Urinary bladder (tissue), 4 donors: ENCODE measurements around the gene HEXIM1. TPM values are rescaled to one million over a fixed set of nuclear protein-coding genes. Genes with fewer than 3 reads are reported as not detected.

Source experiments
- DNase-seq: peaks from one replicate; pipeline ENCODE4 v3.0.0-alpha.2; 2015; ENCODE audit errors: extremely low spot score
- H3K27ac ChIP-seq: one replicate; pipeline ENCODE4 v1.5.1; 2013; ENCODE audit warnings: low read depth, mild to moderate bottlenecking, moderate library complexity
- H3K36me3 ChIP-seq: one replicate; pipeline ENCODE4 v1.6.1; 2013; ENCODE audit warnings: mild to moderate bottlenecking, moderate library complexity; ENCODE audit not compliant: insufficient read depth
- H3K4me1 ChIP-seq: one replicate; pipeline ENCODE4 v1.6.1; 2013; ENCODE audit warnings: mild to moderate bottlenecking, moderate library complexity; ENCODE audit not compliant: insufficient read depth
- H3K4me3 ChIP-seq: one replicate; pipeline ENCODE4 v1.5.1; 2013; ENCODE audit warnings: low read depth, low read length
- WGBS: extraction: QIAGEN DNeasy Blood & Tissue Kit; methylation state at CpG from one replicate; pipeline ENCODE4 v1.1.7; 2013; 5-methylcytosine and 5-hydroxymethylcytosine counted together
- polyA plus RNA-seq: library from polyadenylated mRNA; stranded (reverse); fragments of 200-250 nt; gene quantifications from one replicate; pipeline ENCODE4 v1.2.3, GENCODE V29; 2013
- total RNA-seq: library from RNA; depleted of rRNA; stranded (reverse); fragments of >200 nt; gene quantifications from one replicate; pipeline ENCODE4 v1.2.3, GENCODE V29; 2014
- donor health status: healthy with polysubstance abuse.
- donor health status: healthy.

Gene HEXIM1
- total and polyA plus RNA-seq, 2 donors: 19.2 to 22.0 TPM

- H3K4me3 ChIP-seq: no peak overlapping the region
- peaks cover 7% of the 10 kb centered on the region for H3K36me3 ChIP-seq
- WGBS: 55% methylated on average over 9 of the region's 9 CpGs
- DNase-seq: no peak
- H3K4me1 ChIP-seq: no peaks in the 10 kb centered on the region
- no peak overlapping the region for H3K27ac ChIP-seq
These were observed 40.2 kb upstream of the HEXIM1 start for GRCh38 chr17:45108051-45108450.

DNA sequence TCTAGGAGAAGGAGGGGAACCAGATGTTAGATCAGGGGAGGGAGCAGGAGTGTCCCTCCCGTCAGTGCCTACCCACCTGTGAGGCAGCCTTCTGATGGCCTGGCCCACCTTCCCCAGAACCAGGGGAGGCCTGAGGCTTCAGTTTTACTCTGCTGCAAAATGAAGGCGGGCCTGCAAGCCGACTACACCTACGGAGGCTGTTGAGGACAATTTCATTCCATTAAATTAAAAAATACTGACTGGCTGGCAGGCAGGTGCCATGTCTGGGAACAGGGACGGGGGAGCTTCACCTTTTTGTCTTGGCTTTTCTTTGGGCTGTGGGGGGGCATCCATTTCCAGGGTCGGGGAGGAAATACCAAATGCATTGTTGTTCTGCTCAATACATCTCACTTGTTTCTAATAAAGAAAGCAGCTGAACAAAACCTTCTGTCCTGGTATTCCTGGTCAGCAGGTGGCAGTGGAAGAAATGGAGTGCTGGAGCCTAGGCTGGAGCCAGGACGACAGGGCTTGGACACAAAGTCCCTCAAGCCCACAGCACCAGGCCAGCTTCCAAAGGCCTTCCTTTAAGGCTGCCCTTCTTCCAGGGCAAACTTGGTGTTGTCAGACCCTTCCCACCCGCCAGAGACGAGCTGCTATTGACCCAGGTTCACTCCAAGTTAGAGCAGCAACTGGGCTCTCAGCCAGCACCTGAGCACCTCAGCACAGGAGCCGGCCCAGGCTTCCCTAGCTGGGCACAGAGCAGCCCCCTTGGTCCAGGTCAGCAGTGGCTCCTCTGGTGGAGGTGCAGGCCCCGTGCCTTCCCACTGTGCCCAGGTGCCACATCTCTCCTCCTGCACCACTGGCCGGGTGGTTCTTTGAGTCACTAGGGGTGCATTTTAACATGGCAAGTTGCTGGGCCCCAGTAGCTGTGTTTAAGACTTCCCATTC, 39.4 kb upstream of the HEXIM1 start:
- WGBS: 68% methylated on average over 12 of the region's 12 CpGs
- no peak overlapping the region for H3K27ac ChIP-seq
- H3K4me3 ChIP-seq: no peak overlapping the region
- DNase-seq: no peak
- peaks cover 3% of the 10 kb centered on the region for H3K36me3 ChIP-seq
- no peaks in the 10 kb centered on the region for H3K4me1 ChIP-seq

DNA sequence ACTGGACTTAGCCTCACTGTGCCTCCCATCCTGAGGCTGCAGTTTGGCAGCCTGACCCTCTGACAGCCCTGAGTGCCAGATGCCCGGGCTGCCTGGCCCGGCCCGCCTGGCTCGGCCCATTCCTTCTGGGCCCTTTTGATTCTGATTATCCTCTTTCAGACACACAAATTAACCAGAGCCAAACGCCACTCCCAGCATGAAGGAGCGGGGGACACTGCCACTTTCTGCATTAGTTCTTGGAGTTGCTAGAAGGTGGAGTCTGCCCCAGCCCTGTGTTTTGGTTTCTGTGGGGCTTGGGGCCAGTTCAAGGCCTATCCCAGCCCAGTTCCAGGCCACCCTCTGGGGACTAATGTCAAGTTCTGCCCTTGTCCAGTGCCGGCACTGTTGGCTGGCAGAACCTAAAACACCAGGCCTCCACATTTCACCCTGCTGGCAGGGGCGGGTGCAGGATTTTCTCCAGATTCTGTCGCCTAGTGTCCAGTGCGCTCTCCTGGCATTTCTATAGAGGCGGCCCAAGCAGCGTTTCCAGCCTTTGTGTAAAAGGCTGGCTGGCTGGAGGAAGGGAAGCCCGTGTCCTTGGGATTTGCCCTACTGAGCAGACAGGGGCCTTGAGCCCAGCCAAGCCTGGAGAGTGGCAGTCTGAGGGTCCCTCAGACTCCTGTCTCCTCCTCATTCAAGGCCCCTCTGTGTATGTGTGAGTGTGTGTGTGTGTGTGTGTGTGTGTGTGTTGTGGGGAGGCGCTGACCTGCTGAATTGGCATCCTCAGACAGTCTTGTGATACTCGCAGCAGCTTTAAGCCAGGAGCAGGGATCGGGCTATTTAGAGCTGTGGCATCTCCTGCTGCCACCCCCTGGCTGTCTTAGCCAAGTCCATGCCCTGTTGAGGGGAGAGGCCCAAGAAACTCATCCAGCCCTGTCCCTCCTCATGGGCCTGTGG, 37.3 kb upstream of the HEXIM1 start:
- Histone ChIP-seq H3K4me1 (no peaks in the 10 kb centered on the region), H3K27ac (no peak overlapping the region), H3K36me3 (no peaks in the 10 kb centered on the region), H3K4me3 (no peak overlapping the region)
- no peak for DNase-seq
- WGBS: 72% methylated on average over 16 of the region's 16 CpGs

GRCh38 chr17:45111850-45112249, 36.4 kb upstream of the HEXIM1 start:
- no peaks in the 10 kb centered on the region for H3K36me3 ChIP-seq
- whole genome bisulfite sequencing: 89% methylated on average over 11 of the region's 11 CpGs
- no peaks in the 10 kb centered on the region for H3K4me1 ChIP-seq

GRCh38 chr17:45112559-45113423, 35.5 kb upstream of the HEXIM1 start:
- H3K36me3 ChIP-seq: no peaks in the 10 kb centered on the region
- no peak overlapping the region for H3K27ac ChIP-seq
- WGBS: 94% methylated on average over 23 of the region's 23 CpGs
- H3K4me1 ChIP-seq: no peaks in the 10 kb centered on the region
- no peak for DNase-seq
- no peak overlapping the region for H3K4me3 ChIP-seq

More at GRCh38 chr17:45111850-45112249, 36.4 kb upstream of the HEXIM1 start:
- no peak overlapping the region for H3K27ac ChIP-seq
- DNase-seq: no peak
- no peak overlapping the region for H3K4me3 ChIP-seq

DNA sequence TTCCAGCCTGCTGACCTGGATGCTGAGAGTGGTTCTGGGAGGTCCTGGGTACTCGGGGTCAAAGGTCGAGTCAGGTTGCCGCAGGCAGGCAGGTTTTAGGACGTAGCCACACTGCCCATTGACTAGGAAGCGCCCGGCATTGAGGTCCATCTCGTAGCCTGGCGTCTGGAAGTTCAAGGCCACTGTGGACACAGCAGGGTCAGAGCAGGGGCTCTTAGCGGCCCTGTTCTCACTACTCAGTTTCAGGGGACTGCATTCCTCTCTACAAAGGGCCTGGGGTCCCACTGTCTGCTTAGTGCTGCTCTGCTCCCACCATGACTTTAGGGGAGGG, 34.9 kb upstream of the HEXIM1 start:
- Histone ChIP-seq H3K4me3 (no peak overlapping the region), H3K4me1 (no peaks in the 10 kb centered on the region), H3K27ac (no peak overlapping the region), H3K36me3 (no peaks in the 10 kb centered on the region)
- no peak for DNase-seq
- 88% methylated on average over 9 of the region's 9 CpGs for WGBS

DNA sequence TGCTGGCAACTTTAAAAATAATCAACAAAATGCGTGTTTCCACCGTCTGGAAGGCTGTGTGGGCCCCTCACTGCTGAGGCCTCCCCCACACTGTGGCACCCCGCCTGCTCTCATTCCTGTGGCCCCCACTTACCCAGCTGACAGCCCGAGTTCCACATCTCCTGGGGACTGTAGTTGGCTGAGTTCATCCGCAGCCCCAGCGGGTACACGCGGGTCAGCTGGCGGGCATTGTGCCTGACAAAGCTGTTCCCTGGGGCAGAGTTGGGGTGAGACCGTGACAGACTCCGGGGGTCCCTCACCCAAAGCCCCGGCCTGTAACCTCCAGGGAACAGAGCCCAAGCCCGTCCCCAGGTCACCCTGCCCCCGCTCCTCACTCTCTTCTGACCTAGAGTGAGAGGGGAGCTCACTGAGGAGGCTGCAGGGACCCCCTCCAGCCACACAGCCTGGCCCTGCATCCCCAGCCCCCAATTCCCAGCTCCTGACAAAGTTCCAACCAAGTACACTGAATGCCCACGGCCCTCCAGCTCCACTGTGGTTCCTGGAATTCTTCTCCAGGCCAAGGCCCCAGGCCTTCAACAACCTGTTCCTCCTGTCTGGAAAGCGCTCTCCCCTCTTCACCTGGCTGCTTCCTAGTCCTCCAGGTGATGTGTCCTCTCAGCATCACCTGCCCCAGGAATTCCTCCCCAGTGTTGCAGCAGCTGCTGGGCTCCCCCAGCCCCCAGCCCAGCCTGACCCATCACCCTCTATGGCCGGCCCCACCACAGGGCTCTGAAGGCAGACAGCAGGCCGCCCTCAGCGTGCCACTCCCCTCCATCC, 34.0 kb upstream of the HEXIM1 start:
- Histone ChIP-seq H3K27ac (no peak overlapping the region), H3K36me3 (no peaks in the 10 kb centered on the region), H3K4me3 (no peak overlapping the region), H3K4me1 (no peaks in the 10 kb centered on the region)
- WGBS: 87% methylated on average over 19 of the region's 19 CpGs
- no peak for DNase-seq

GRCh38 chr17:45115015-45115625, 33.2 kb upstream of the HEXIM1 start:
- DNase-seq: no peak

GRCh38 chr17:45115871-45116270, 32.4 kb upstream of the HEXIM1 start:
- Histone ChIP-seq H3K36me3 (no peaks in the 10 kb centered on the region), H3K4me1 (no peaks in the 10 kb centered on the region), H3K27ac (no peak overlapping the region), H3K4me3 (no peak overlapping the region)
- WGBS: 80% methylated on average over 11 of the region's 11 CpGs
- no peak for DNase-seq

More at GRCh38 chr17:45115015-45115625, 33.2 kb upstream of the HEXIM1 start:
- H3K4me1 ChIP-seq: no peaks in the 10 kb centered on the region
- H3K4me3 ChIP-seq: no peak overlapping the region
- WGBS: 83% methylated on average over 26 of the region's 26 CpGs
- no peak overlapping the region for H3K27ac ChIP-seq
- no peaks in the 10 kb centered on the region for H3K36me3 ChIP-seq

DNA sequence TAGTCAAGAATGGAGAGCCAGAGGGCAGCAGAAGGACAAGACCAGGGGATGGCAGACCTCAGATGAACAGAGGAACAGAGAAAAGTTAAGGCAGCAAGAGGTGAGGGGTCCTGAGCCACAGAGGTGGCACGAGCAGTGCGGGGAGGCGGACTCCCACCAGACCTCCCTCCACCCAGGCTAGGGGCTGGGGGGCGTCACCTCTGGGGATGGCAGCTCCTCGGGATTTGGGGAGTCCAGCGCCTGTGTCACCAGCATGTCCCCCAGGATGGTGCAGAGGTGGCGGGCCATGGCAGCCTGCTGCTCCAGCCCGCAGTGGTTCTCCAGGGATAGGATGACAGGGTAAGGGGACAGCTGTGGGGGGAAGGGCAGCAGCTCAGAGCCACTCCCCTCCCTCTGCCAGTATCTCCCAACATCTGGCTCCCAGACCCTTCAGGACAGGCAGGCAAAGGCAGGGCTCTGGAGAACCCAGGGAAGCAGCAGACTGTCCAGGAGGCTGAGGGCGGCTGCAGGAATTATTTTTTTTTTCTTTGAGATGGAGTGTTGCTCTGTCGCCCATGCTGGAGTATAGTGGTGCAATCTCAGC, 31.8 kb upstream of the HEXIM1 start:
- 88% methylated on average over 10 of the region's 10 CpGs for WGBS
- DNase-seq: no peak
- H3K4me1 ChIP-seq: no peaks in the 10 kb centered on the region
- no peak overlapping the region for H3K4me3 ChIP-seq
- no peak overlapping the region for H3K27ac ChIP-seq
- H3K36me3 ChIP-seq: no peaks in the 10 kb centered on the region

DNA sequence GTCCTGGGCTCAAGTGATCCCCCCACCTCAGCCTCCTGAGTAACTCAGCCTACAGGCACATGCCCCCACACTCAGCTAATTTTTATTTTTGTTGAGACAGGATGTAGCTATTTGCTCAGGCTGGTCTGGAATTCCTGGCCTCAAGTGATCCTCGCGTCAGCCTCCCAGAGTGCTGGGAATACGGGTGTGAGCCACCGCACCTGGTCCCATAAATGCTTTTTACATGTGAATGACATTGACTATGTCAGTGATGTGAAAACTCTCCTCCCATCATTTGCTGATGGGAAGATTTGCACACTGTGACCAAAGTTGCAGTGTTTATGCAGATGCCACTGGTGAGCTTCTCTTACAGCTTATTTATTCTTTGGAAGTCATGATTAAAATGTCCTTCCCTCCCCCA, 30.9 kb upstream of the HEXIM1 start:
- no peak for DNase-seq
- Histone ChIP-seq H3K27ac (no peak overlapping the region), H3K4me3 (no peak overlapping the region), H3K36me3 (no peaks in the 10 kb centered on the region), H3K4me1 (no peaks in the 10 kb centered on the region)
- WGBS: 95% methylated on average over 4 of the region's 4 CpGs
